ENCODE data around the gene ZNF684. TPM values are rescaled to one million over a fixed set of nuclear protein-coding genes. Genes with fewer than 3 reads are reported as not detected.

ZNF684 gene
- polyA plus RNA-seq, 1 donor from 2014 or later: 15.8 TPM

GRCh38 chr1:40595623-40596022 lies 64.2 kb downstream of the ZNF684 start:
- H3K9me3 ChIP-seq (ENCODE audit: low read length): no peaks in the 10 kb centered on the region
- TF ChIP-seq CTCF (IDR thresholded peaks at IDR 0.05; ENCODE audit: poor library complexity, severe bottlenecking) (no peak), POLR2AphosphoS5 (IDR thresholded peaks at IDR 0.05) (no peak), RAD21 (conservative IDR thresholded peaks at IDR 0.05) (no peak), MXI1 (conservative IDR thresholded peaks at IDR 0.05; ENCODE audit: poor library complexity, severe bottlenecking) (no peak), SMC3 (conservative IDR thresholded peaks at IDR 0.05; ENCODE audit: poor library complexity) (no peak), EP300 (conservative IDR thresholded peaks at IDR 0.05; ENCODE audit: poor library complexity, severe bottlenecking) (no peak), TAF1 (IDR thresholded peaks at IDR 0.05; ENCODE audit: low read depth) (no peak), EZH2 (IDR thresholded peaks at IDR 0.05; ENCODE audit: borderline replicate concordance, insufficient read depth, low read length, poor library complexity, severe bottlenecking) (no peak), REST (IDR thresholded peaks at IDR 0.05; ENCODE audit: borderline replicate concordance) (no peak)
- no peaks in the 10 kb centered on the region for H3F3A ChIP-seq (ENCODE audit: insufficient read depth, low read length, poor library complexity, severe bottlenecking)
- H4K20me1 ChIP-seq (ENCODE audit: insufficient read depth): no peaks in the 10 kb centered on the region
- no peaks in the 10 kb centered on the region for H3K79me2 ChIP-seq (replicated peaks; ENCODE audit: insufficient read depth, low read length)
- H2AFZ ChIP-seq (ENCODE audit: low read depth, low read length): no peak overlapping the region
- H3K9me2 ChIP-seq (ENCODE audit: insufficient read depth, low read length): no peaks in the 10 kb centered on the region
- no peak overlapping the region for H3K27ac ChIP-seq (ENCODE audit: low read length)
- H3K4me2 ChIP-seq (ENCODE audit: low read length): no peak overlapping the region
- no peak overlapping the region for H3K4me3 ChIP-seq (ENCODE audit: low read length)
- no peak overlapping the region for H3K9ac ChIP-seq (ENCODE audit: low read length)
- no peaks in the 10 kb centered on the region for H3K27me3 ChIP-seq (ENCODE audit: insufficient read depth, low read depth, low read length)
- H3K36me3 ChIP-seq (ENCODE audit: insufficient read depth, low read length): no peaks in the 10 kb centered on the region

Small RNA genes within 50 kb of the gene (small RNA-seq; reads per million reads assigned to genes)
- 0 reads per million in 3 experiments for gene AL356379.1

Other genes starting within 250 kb of the ZNF684 start
- 1.3 and 2.3 TPM in 2 replicates for gene COL9A2, start 214.4 kb upstream of the ZNF684 start, polyA plus RNA-seq
- gene SMAP2, start 157.9 kb upstream of the ZNF684 start, polyA plus RNA-seq: 46.8 and 56.3 TPM in 2 replicates
- gene ZFP69B, start 81.2 kb upstream of the ZNF684 start, polyA plus RNA-seq: 18.2 and 21.6 TPM in 2 replicates
- 11.6 and 12.3 TPM in 2 replicates for gene ZFP69, start 54.3 kb upstream of the ZNF684 start, polyA plus RNA-seq
- 7.9 and 14.1 TPM in 2 replicates for gene EXO5, start 22.9 kb upstream of the ZNF684 start, polyA plus RNA-seq
- gene RIMS3, start 134.0 kb downstream of the ZNF684 start, polyA plus RNA-seq: 31.6 and 36.9 TPM in 2 replicates
- gene NFYC, start 160.1 kb downstream of the ZNF684 start, polyA plus RNA-seq: 66.0 and 78.8 TPM in 2 replicates

Measured in neural cell (in vitro differentiated cells).